Measurements from ENCODE around the gene SHISAL2A. TPM values are rescaled to one million over a fixed set of nuclear protein-coding genes. Genes with fewer than 3 reads are reported as not detected.

The SHISAL2A gene
- total and polyA plus RNA-seq, 7 donors = 8.1 TPM; not detected in 6

GRCh38 chr1:52693843-52694242 lies 60.9 kb downstream of the SHISAL2A start:
- H3K9me3 ChIP-seq = no peaks in the 10 kb centered on the region
- H3K4me1 ChIP-seq = peaks cover 0 to 14% (median 13%) of the 10 kb centered on the region in 4 donors
- intact Hi-C loops (cut with DNase I) = no loop called here
- H3K36me3 ChIP-seq = peaks cover 10 to 41% (median 12%) of the 10 kb centered on the region in 4 donors
- no peak overlapping the region for H3K4me3 ChIP-seq
- TF ChIP-seq POLR2AphosphoS5 (IDR thresholded peaks at IDR 0.05) = no peak
- no peak for TF ChIP-seq EP300 (IDR thresholded peaks at IDR 0.05)
- TF ChIP-seq CTCF (IDR thresholded peaks at IDR 0.05) = no peak
- TF ChIP-seq POLR2A (IDR thresholded peaks at IDR 0.05) = no peak
- no peak for DNase-seq
- WGBS, 2 donors = 96 to 97% methylated on average over 1 of the region's 1 CpG
- no peaks in the 10 kb centered on the region for H3K27me3 ChIP-seq
- H3K27ac ChIP-seq = no peak overlapping the region

- Histone ChIP-seq H3K27ac (no peak overlapping the region), H3K36me3 (peaks cover 5 to 26% (median 11%) of the 10 kb centered on the region in 4 donors), H3K9me3 (no peaks in the 10 kb centered on the region), H3K4me1 (peaks cover 0 to 19% (median 14%) of the 10 kb centered on the region in 4 donors), H3K4me3 (no peak overlapping the region), H3K27me3 (no peaks in the 10 kb centered on the region)
- WGBS, 2 donors = 96% methylated on average over 7 of the region's 7 CpGs
- intact Hi-C loops (cut with DNase I) = loop anchor here (5.0 kb wide), 1 partner anchor 143 kb away; the partner anchor contains the start of gene TUT4
- TF ChIP-seq POLR2A (IDR thresholded peaks at IDR 0.05) (no peak), POLR2AphosphoS5 (IDR thresholded peaks at IDR 0.05) (no peak), CTCF (IDR thresholded peaks at IDR 0.05) (no peak), EP300 (IDR thresholded peaks at IDR 0.05) (no peak)
- DNase-seq = no peak
Observed at GRCh38 chr1:52695627-52696026, 62.7 kb downstream of the SHISAL2A start.

- peak within 1 kb of the TSS; percentile 44 to 77 (median 72) for H3K4me3 ChIP-seq
- H3K27me3 ChIP-seq = no peaks in the 10 kb centered on the region
- no peaks in the 10 kb centered on the region for H3K9me3 ChIP-seq
- peak within 1 kb of the TSS; percentile 80 to 86 (median 82) for H3K27ac ChIP-seq
- WGBS, 2 donors = 1 to 2% methylated on average over 68 of the region's 68 CpGs
- DNase-seq = peak; percentile 93
- peaks cover 0 to 21% (median 16%) of the 10 kb centered on the region in 4 donors for H3K4me1 ChIP-seq
- TF ChIP-seq POLR2AphosphoS5 (IDR thresholded peaks at IDR 0.05) (peak; percentile 47 to 85 (median 76)), EP300 (IDR thresholded peaks at IDR 0.05) (no peak), POLR2A (IDR thresholded peaks at IDR 0.05) (peak; percentile 30 to 38)
- intact Hi-C loops (cut with DNase I) = loop anchor here (5.0 kb wide), 1 partner anchor 146 kb away; the partner anchor contains the start of gene TUT4
- H3K36me3 ChIP-seq = peaks cover 0 to 2% (median 0%) of the 10 kb centered on the region in 4 donors
Observed at GRCh38 chr1:52697795-52698674, 65.1 kb downstream of the SHISAL2A start, which contains the start of gene COA7. TSS of gene COA7 (minus strand) at chr1:52698347. CDS start at chr1:52698326, 21 bp downstream.

GRCh38 chr1:52702886-52703787 lies 70.2 kb downstream of the SHISAL2A start:
- peak overlapping the region; percentile 85 to 86 (median 86) for H3K27ac ChIP-seq
- 5% methylated on average over 35 of the region's 35 CpGs for WGBS, 2 donors
- peak; percentile 97 for DNase-seq
- peak overlapping the region; percentile 45 to 59 (median 58) for H3K4me3 ChIP-seq
- intact Hi-C loops (cut with DNase I) = loop anchor here (5.0 to 10.0 kb wide), 2 partner anchors 219 to 492 kb away; partner anchors contain the start of genes CPT2 and ECHDC2
- TF ChIP-seq EP300 (IDR thresholded peaks at IDR 0.05) (no peak), POLR2A (IDR thresholded peaks at IDR 0.05) (peak; percentile 11 to 36), POLR2AphosphoS5 (IDR thresholded peaks at IDR 0.05) (peak; percentile 69 to 75 (median 72)), CTCF (IDR thresholded peaks at IDR 0.05) (no peak)
- no peaks in the 10 kb centered on the region for H3K36me3 ChIP-seq
- no peaks in the 10 kb centered on the region for H3K27me3 ChIP-seq
- no peaks in the 10 kb centered on the region for H3K9me3 ChIP-seq
- peaks cover 0 to 35% (median 24%) of the 10 kb centered on the region in 4 donors for H3K4me1 ChIP-seq
